Natural killer cell (primary cell): ENCODE measurements around the gene NADK2. TPM values are rescaled to one million over a fixed set of nuclear protein-coding genes. Genes with fewer than 3 reads are reported as not detected.

Experiments
- ATAC-seq, 3 donors: fragments of 150-1000 bp in 2 of 3; fragments of 200-7000 bp in 1 of 3; cut with Tn5 transposase; 1 replicate in 1 of 3; 2 replicates in 2 of 3; pipeline ENCODE4 v1.10.0; 2021; ENCODE audit warnings: mild to moderate bottlenecking in 2 of 3, moderate library complexity in 2 of 3
- DNase-seq, 2 donors: peaks; one replicate each; pipeline versions ENCODE4 v3.0.0 to v3.0.0-alpha.2; 2013 to 2021; ENCODE audit warnings: mixed read lengths in 1 of 2
- H3K27ac ChIP-seq: one replicate; pipeline ENCODE4 v1.5.1; 2013; ENCODE audit warnings: mild to moderate bottlenecking, low read length
- H3K27me3 ChIP-seq: one replicate; pipeline ENCODE4 v1.6.1; 2013; ENCODE audit warnings: low read length; ENCODE audit not compliant: control insufficient read depth, insufficient read depth
- H3K36me3 ChIP-seq: one replicate; pipeline ENCODE4 v1.6.1; 2013; ENCODE audit warnings: low read length; ENCODE audit not compliant: control insufficient read depth, insufficient read depth
- H3K4me1 ChIP-seq: one replicate; pipeline ENCODE4 v1.6.1; 2013; ENCODE audit warnings: low read length; ENCODE audit not compliant: control insufficient read depth, insufficient read depth
- H3K4me3 ChIP-seq: one replicate; pipeline ENCODE4 v1.5.1; 2013; ENCODE audit warnings: low read length
- H3K9me3 ChIP-seq: one replicate; pipeline ENCODE4 v1.6.1; 2013; ENCODE audit warnings: low read length; ENCODE audit not compliant: control insufficient read depth, insufficient read depth
- H3K27ac Mint-ChIP-seq, 2 donors: one replicate each; pipeline ENCODE4 v1.8.0; 2022; ENCODE audit warnings: mild to moderate bottlenecking in 2 of 2, mixed read lengths in 2 of 2, moderate library complexity in 1 of 2
- H3K27me3 Mint-ChIP-seq, 2 donors: one replicate each; pipeline ENCODE4 v1.8.0; 2022; ENCODE audit warnings: low read depth in 2 of 2, mixed read lengths in 2 of 2
- H3K36me3 Mint-ChIP-seq: one replicate; pipeline ENCODE4 v1.8.0; 2022; ENCODE audit warnings: mixed read lengths
- H3K4me1 Mint-ChIP-seq, 2 donors: one replicate each; pipeline ENCODE4 v1.8.0; 2022; ENCODE audit warnings: mixed read lengths in 2 of 2
- H3K4me3 Mint-ChIP-seq: one replicate; pipeline ENCODE4 v1.8.0; 2022; ENCODE audit warnings: mild to moderate bottlenecking, moderate library complexity, mixed read lengths
- H3K9me3 Mint-ChIP-seq, 2 donors: one replicate each; pipeline ENCODE4 v1.8.0; 2022; ENCODE audit warnings: mixed read lengths in 2 of 2
- CTCF ChIP-seq: fragments of 200-600 bp; IDR thresholded peaks from one replicate; pipeline ENCODE4 v1.8.0; 2022; ENCODE audit warnings: antibody characterized with exemption
- WGBS: methylation state at CpG from one replicate; pipeline ENCODE4 v1.1.7; 2013; ENCODE audit warnings: missing lambda C conversion rate; ENCODE audit not compliant: insufficient coverage; 5-methylcytosine and 5-hydroxymethylcytosine counted together
- intact Hi-C: fragments of 100-400 bp; cut with micrococcal nuclease; formaldehyde crosslinking; loops from one replicate; pipeline ENCODE4 v1.14.2; 2022
- total RNA-seq, 4 donors: library from RNA; stranded (reverse); fragments of 120-200 nt in 1 of 4; gene quantifications; one replicate each; pipeline versions ENCODE4 v1.2.3 to v1.2.4, GENCODE V29; 2013 to 2022

The NADK2 gene
- total RNA-seq, 3 donors from 2014 or later (not counting 1 experiment from before 2014, with no cell fraction given): 13.1 to 16.2 (median 14.3) TPM

- no peaks in the 10 kb centered on the region for H3K27me3 ChIP-seq
- H3K36me3 Mint-ChIP-seq: peaks cover 8% of the 10 kb centered on the region
- H3K9me3 ChIP-seq: no peaks in the 10 kb centered on the region
- H3K4me1 Mint-ChIP-seq: peaks cover 4 to 7% of the 10 kb centered on the region in 2 donors
- ATAC-seq (no peak), DNase-seq (no peak)
- no peaks in the 10 kb centered on the region for H3K9me3 Mint-ChIP-seq
- intact Hi-C loops: no loop called here
- no peaks in the 10 kb centered on the region for H3K27me3 Mint-ChIP-seq
- H3K27ac Mint-ChIP-seq: no peak overlapping the region
- peaks cover 53% of the 10 kb centered on the region for H3K36me3 ChIP-seq
- H3K4me1 ChIP-seq: no peaks in the 10 kb centered on the region
- WGBS: 92% methylated on average over 2 of the region's 4 CpGs
- no peak overlapping the region for H3K4me3 Mint-ChIP-seq
- TF ChIP-seq CTCF: no peak
- H3K27ac ChIP-seq: no peak overlapping the region
- no peak overlapping the region for H3K4me3 ChIP-seq
These were observed 77.3 kb downstream of the NADK2 start for GRCh38 chr5:36164461-36164860.

DNA sequence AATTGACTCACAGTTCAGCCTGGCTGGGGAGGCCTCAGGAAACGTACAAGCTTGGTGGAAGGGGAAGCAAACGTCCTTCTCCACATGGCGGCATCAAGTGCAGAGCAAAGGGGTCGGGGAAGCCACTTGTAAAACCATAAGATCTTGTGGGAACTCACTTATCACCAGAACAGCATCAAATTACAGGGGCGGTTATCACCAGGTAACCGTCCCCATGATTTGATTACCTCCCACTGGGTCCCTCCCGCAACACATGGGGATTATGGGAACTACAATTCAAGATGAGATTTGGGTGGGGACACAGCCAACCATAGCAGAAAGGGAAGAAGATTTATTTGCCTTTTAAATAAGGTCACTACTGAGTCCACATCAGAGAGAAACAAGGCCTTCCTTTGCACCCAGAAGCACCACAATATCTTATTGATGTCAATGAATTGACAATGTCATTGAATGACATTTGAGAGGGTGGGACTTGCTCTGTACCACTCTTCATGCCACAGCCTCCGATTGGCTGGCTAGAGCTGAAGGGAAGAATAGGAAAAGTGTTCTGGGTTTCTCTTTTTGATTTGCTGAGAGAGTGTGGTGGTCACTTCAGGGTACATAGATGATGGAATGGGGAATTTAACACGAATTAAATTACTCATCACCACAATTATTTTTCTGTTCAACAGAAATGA, 78.8 kb downstream of the NADK2 start:
- Histone ChIP-seq H3K36me3 (peaks cover 46% of the 10 kb centered on the region), H3K4me3 (no peak overlapping the region), H3K4me1 (no peaks in the 10 kb centered on the region), H3K27ac (no peak overlapping the region), H3K9me3 (no peaks in the 10 kb centered on the region), H3K27me3 (no peaks in the 10 kb centered on the region)
- no peak for ATAC-seq
- 92% methylated on average over 8 of the region's 9 CpGs for WGBS
- no peak overlapping the region for H3K4me3 Mint-ChIP-seq
- no peaks in the 10 kb centered on the region for H3K27me3 Mint-ChIP-seq
- peaks cover 14 to 17% of the 10 kb centered on the region in 2 donors for H3K4me1 Mint-ChIP-seq
- intact Hi-C loops: no loop called here
- no peak for DNase-seq
- H3K27ac Mint-ChIP-seq: no peak overlapping the region
- no peaks in the 10 kb centered on the region for H3K9me3 Mint-ChIP-seq
- no peak for TF ChIP-seq CTCF
- H3K36me3 Mint-ChIP-seq: peaks cover 8% of the 10 kb centered on the region

DNA sequence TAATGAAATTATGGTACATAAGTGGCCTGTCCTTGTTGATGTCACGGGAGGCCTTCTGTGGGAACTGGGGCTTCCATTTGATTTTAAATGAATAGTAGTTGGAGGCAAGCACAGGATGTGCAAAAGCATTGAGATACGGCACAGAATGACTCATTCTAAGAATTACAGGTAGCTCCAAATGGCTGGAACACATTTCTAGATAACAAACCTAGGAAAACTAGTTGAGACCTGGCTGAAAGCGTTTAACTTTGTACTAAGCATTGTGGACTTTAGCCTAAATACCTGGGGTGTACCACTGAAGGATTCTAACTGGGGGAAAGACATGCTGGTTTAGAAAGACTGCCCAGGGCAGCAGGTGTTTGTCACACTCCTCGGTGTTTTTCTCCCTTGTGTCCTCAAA, 80.4 kb downstream of the NADK2 start:
- no peak for TF ChIP-seq CTCF
- WGBS: 96% methylated on average over 3 of the region's 4 CpGs
- H3K27ac ChIP-seq: no peak overlapping the region
- ATAC-seq (no peak), DNase-seq (no peak)
- H3K4me3 ChIP-seq: no peak overlapping the region
- intact Hi-C loops: no loop called here
- Mint-ChIP-seq H3K27me3 (no peaks in the 10 kb centered on the region), H3K4me3 (no peak overlapping the region), H3K27ac (peak overlapping the region in 1 of 2 donors; percentile 10), H3K9me3 (no peaks in the 10 kb centered on the region), H3K36me3 (peaks cover 8% of the 10 kb centered on the region), H3K4me1 (peaks cover 29% of the 10 kb centered on the region in 2 donors)
- H3K4me1 ChIP-seq: no peaks in the 10 kb centered on the region
- H3K36me3 ChIP-seq: peaks cover 43% of the 10 kb centered on the region
- no peaks in the 10 kb centered on the region for H3K9me3 ChIP-seq
- H3K27me3 ChIP-seq: no peaks in the 10 kb centered on the region

DNA sequence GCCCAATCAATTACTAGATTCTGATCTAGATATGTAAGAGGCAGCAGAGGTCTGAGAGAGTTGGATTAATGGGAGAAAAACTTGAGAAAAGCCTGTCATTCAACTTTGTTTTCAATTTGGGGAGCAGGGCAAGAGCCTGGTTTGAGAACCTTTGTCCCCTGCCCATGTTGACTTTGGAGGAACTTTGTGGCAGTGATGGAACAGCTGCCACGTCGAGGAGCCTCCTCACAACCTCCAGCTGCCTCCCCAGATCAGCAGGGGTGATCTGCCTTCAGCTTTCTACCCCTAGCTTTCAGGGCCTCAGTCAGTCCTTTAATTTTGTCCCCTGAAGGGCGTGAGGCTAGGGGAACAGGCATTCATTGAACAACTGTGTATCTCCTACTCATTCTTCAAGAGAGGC, 81.1 kb downstream of the NADK2 start:
- ATAC-seq: no peak
- H3K4me1 ChIP-seq: no peaks in the 10 kb centered on the region
- H3K27ac ChIP-seq: no peak overlapping the region
- Mint-ChIP-seq H3K9me3 (no peaks in the 10 kb centered on the region), H3K4me1 (peaks cover 36 to 37% of the 10 kb centered on the region in 2 donors), H3K27ac (no peak overlapping the region), H3K27me3 (no peaks in the 10 kb centered on the region), H3K4me3 (no peak overlapping the region), H3K36me3 (peaks cover 15% of the 10 kb centered on the region)
- intact Hi-C loops: no loop called here
- WGBS: 97% methylated on average over 3 of the region's 3 CpGs
- H3K27me3 ChIP-seq: no peaks in the 10 kb centered on the region
- no peaks in the 10 kb centered on the region for H3K9me3 ChIP-seq
- H3K4me3 ChIP-seq: no peak overlapping the region
- peaks cover 41% of the 10 kb centered on the region for H3K36me3 ChIP-seq
- TF ChIP-seq CTCF: no peak
- no peak for DNase-seq
